Gastroesophageal sphincter (tissue), 4 donors: ENCODE measurements around the gene GSG1L. TPM values are rescaled to one million over a fixed set of nuclear protein-coding genes. Genes with fewer than 3 reads are reported as not detected.

Source experiments
- ATAC-seq: fragments of 150-250 bp; one replicate; pipeline ENCODE4 v1.9.1; 2016; ENCODE audit warnings: mild to moderate bottlenecking, moderate library complexity
- H3K27ac ChIP-seq, 4 donors: fragments of 200-600 bp; sonication (generic) in 3 of 4; 1 replicate in 3 of 4; 2 replicates in 1 of 4; pipeline ENCODE4 v1.5.1; 2016 to 2019
- H3K27me3 ChIP-seq: fragments of 200-600 bp; sonication (generic); one replicate; pipeline ENCODE4 v1.5.1; 2019
- H3K36me3 ChIP-seq, 2 donors: fragments of 200-600 bp; sonication (generic); one replicate each; pipeline ENCODE4 v1.5.1; 2019; ENCODE audit warnings: control low read depth in 1 of 2
- H3K4me1 ChIP-seq, 3 donors: fragments of 200-600 bp; sonication (generic); 1 replicate in 2 of 3; 2 replicates in 1 of 3; pipeline ENCODE4 v1.5.1; 2016 to 2019; ENCODE audit warnings: control low read depth in 2 of 3
- H3K4me3 ChIP-seq, 2 donors: fragments of 200-600 bp; sonication (generic); one replicate each; pipeline ENCODE4 v1.5.1; 2019; ENCODE audit warnings: mild to moderate bottlenecking in 1 of 2, moderate library complexity in 1 of 2
- H3K9me3 ChIP-seq, 3 donors: fragments of 200-600 bp; sonication (generic); one replicate each; pipeline ENCODE4 v1.5.1; 2017 to 2019; ENCODE audit warnings: control low read depth in 2 of 3
- POLR2A ChIP-seq, 2 donors: fragments of 450-650 bp; IDR thresholded peaks; one replicate each; pipeline ENCODE4 v1.6.1; 2017; ENCODE audit warnings: antibody characterized with exemption in 2 of 2, mild to moderate bottlenecking in 2 of 2, moderate library complexity in 1 of 2
- POLR2AphosphoS5 ChIP-seq: sonication (generic); formaldehyde crosslinking; IDR thresholded peaks from one replicate; pipeline ENCODE4 v1.6.1; 2017; ENCODE audit warnings: antibody characterized with exemption
- WGBS, 2 donors: methylation state at CpG; one replicate each; pipeline ENCODE4 v1.1.5; 2018; ENCODE audit warnings: low coverage in 1 of 2; 5-methylcytosine and 5-hydroxymethylcytosine counted together
- small RNA-seq, 4 donors: library from RNA; depleted of rRNA; stranded (forward); fragments of <200 nt; gene quantifications; one replicate each; pipeline ENCODE3, GENCODE V24; 2016
- total RNA-seq, 4 donors: library from RNA; depleted of rRNA; stranded (reverse); fragments of >200 nt; gene quantifications; one replicate each; pipeline ENCODE4 v1.1.0, GENCODE V29; 2016

The GSG1L gene
- total RNA-seq, 4 donors from 2014 or later, result 1.0 TPM; not detected in 3

DNA sequence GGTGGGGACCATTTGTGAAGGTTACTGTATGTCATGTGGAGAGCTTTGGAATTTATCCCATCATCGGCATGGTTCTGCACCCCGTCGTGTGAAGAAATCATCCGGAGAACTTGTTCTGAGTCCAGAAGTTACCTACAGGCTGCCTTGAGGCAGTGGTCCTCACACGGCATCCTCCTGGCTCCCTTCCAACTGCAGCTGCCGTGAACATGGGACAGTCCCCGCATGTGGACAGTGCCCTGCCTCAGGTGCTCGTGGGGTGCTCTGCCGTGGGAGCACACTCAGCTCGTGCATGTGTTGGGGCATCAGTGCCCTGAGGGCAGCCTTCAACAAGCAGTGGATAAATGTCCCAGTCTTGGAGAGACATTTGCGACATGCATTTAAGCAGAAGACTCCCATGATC lies 324.9 kb downstream of the GSG1L start:
- no peak for ATAC-seq
- H3K4me1 ChIP-seq, result no peaks in the 10 kb centered on the region

More for the DNA sequence above, 324.9 kb downstream of the GSG1L start:
- no peaks in the 10 kb centered on the region for H3K9me3 ChIP-seq
- no peak overlapping the region for H3K4me3 ChIP-seq
- H3K27me3 ChIP-seq, result no peaks in the 10 kb centered on the region
- H3K36me3 ChIP-seq, result peaks cover 0 to 65% of the 10 kb centered on the region in 2 donors
- H3K27ac ChIP-seq, result no peak overlapping the region
- no peak for TF ChIP-seq POLR2A (IDR thresholded peaks at IDR 0.05)
- TF ChIP-seq POLR2AphosphoS5, result no peak
- 86 to 100% methylated on average over 1 to 4 of the region's 11 CpGs for whole genome bisulfite sequencing, 2 donors

Small RNAs within 50 kb of the gene (small RNA-seq; reads per million reads assigned to genes)
- gene RNU6-1241P, result 0 reads per million in 4 donors
- gene RNU6-159P, result 0 reads per million in 4 donors

Other genes starting within 250 kb of the GSG1L start
- gene XPO6, start 148.3 kb upstream of the GSG1L start, total RNA-seq, result 10 to 100 TPM; 35.3 to 80.2 (median 66.8) TPM
- under 1 TPM in 1 of 4 donors, not detected in 3; 0.16 TPM for gene SBK1, start 228.8 kb upstream of the GSG1L start, total RNA-seq